Panc1 (cell line): Measurements from ENCODE around the gene NTM. TPM values are rescaled to one million over a fixed set of nuclear protein-coding genes. Genes with fewer than 3 reads are reported as not detected.

Experiments used
- ATAC-seq: fragments of 200-7000 bp; cut with Tn5 transposase; 2 replicates; pipeline ENCODE4 v1.9.1; 2020; ENCODE audit warnings: mild to moderate bottlenecking, moderate library complexity
- BruUV-seq: library from RNA; stranded (reverse); fragments of 400-500 nt; replicated peaks from 2 replicates; lab custom pipeline; 2021; lab: Mats Ljungman, UMichigan
- CTCF ChIA-PET: fragments of 300-600 bp; sonication (Branson Sonifier 250); formaldehyde crosslinking; loops from one replicate; lab custom pipeline; 2022; ENCODE audit warnings: antibody characterized with exemption; lab: Charles Lee
- POLR2A ChIA-PET: fragments of 300-600 bp; sonication (Branson Sonifier 250); formaldehyde crosslinking; loops from one replicate; lab custom pipeline; 2022; ENCODE audit warnings: antibody characterized with exemption; lab: Charles Lee
- DNase-seq: peaks from one replicate; pipeline ENCODE4 v3.0.0-alpha.2; 2010; ENCODE audit warnings: low read depth, low spot score
- H3K27ac ChIP-seq: 2 replicates; pipeline ENCODE4 v1.5.1; 2011; ENCODE audit warnings: mild to moderate bottlenecking, low read length, inconsistent platforms
- H3K27me3 ChIP-seq: fragments of 200-500 bp; sonication (Bioruptor generic); 2 replicates; pipeline ENCODE4 v1.6.0; 2014; ENCODE audit warnings: low read length, inconsistent platforms; ENCODE audit not compliant: control insufficient read depth, insufficient read depth
- H3K36me3 ChIP-seq: fragments of 200-500 bp; sonication (Bioruptor generic); 2 replicates; pipeline ENCODE4 v1.5.1; 2014; ENCODE audit warnings: inconsistent platforms, mild to moderate bottlenecking, low read length, moderate library complexity; ENCODE audit not compliant: control insufficient read depth, insufficient read depth
- H3K4me1 ChIP-seq: 2 replicates; pipeline ENCODE4 v1.5.1; 2011; ENCODE audit warnings: inconsistent platforms, mild to moderate bottlenecking, low read length, moderate library complexity; ENCODE audit not compliant: control insufficient read depth, insufficient read depth
- H3K4me3 ChIP-seq, 2 experiments: 2 replicates each; pipeline ENCODE4 v1.5.1; 2011 to 2012; ENCODE audit warnings: low read depth in 2 of 2, low read length in 2 of 2, mild to moderate bottlenecking in 2 of 2, inconsistent platforms in 1 of 2, moderate library complexity in 1 of 2
- H3K9me3 ChIP-seq: fragments of 200-500 bp; sonication (Bioruptor generic); 2 replicates; pipeline ENCODE4 v1.5.1; 2014; ENCODE audit warnings: low read depth, mild to moderate bottlenecking, inconsistent platforms, low read length, moderate library complexity; ENCODE audit not compliant: control insufficient read depth, insufficient read depth
- POLR2AphosphoS5 ChIP-seq: IDR thresholded peaks from 2 replicates; pipeline ENCODE4 v1.6.1; 2012; ENCODE audit warnings: mild to moderate bottlenecking, low read depth, low read length, moderate library complexity
- SIN3A ChIP-seq: IDR thresholded peaks from 2 replicates; pipeline ENCODE4 v1.6.1; 2012; ENCODE audit warnings: low read depth, mild to moderate bottlenecking, low read length, moderate library complexity, borderline replicate concordance; ENCODE audit not compliant: insufficient read depth
- TCF7L2 ChIP-seq: IDR thresholded peaks from 2 replicates; pipeline ENCODE4 v1.6.1; 2011; ENCODE audit warnings: mild to moderate bottlenecking, low read depth, low read length, inconsistent platforms
- in situ Hi-C: cut with HindIII; loops from 2 replicates; pipeline ENCODE4 v1.10.0; 2016; ENCODE audit warnings: low sequenced_read_pairs, low pct_unique_long_range_greater_than_20kb
- intact Hi-C: fragments of 100-400 bp; cut with micrococcal nuclease; formaldehyde crosslinking; loops from one replicate; pipeline ENCODE4 v1.10.0; 2022; ENCODE audit not compliant: unreplicated experiment
- total RNA-seq: library from RNA; stranded (reverse); gene quantifications from one replicate; pipeline ENCODE4 v1.2.1, GENCODE V29; 2021; ENCODE audit not compliant: unreplicated experiment
- TF ChIP-seq, protein P1 (sequence below): fragments of 450-650 bp; IDR thresholded peaks from 2 replicates; pipeline ENCODE4 v1.5.1; 2017; ENCODE audit warnings: mild to moderate bottlenecking
- TF ChIP-seq, protein P2 (sequence below), 2 experiments: IDR thresholded peaks; 2 replicates each; pipeline ENCODE4 v1.6.1; 2011 to 2012; ENCODE audit warnings: low read depth in 2 of 2, control low read depth in 1 of 2, low read length in 1 of 2, mild to moderate bottlenecking in 1 of 2, moderate library complexity in 1 of 2; ENCODE audit not compliant: insufficient read depth in 1 of 2

The NTM gene
- total RNA-seq, 1 experiment from 2014 or later = 0.10 TPM

DNA sequence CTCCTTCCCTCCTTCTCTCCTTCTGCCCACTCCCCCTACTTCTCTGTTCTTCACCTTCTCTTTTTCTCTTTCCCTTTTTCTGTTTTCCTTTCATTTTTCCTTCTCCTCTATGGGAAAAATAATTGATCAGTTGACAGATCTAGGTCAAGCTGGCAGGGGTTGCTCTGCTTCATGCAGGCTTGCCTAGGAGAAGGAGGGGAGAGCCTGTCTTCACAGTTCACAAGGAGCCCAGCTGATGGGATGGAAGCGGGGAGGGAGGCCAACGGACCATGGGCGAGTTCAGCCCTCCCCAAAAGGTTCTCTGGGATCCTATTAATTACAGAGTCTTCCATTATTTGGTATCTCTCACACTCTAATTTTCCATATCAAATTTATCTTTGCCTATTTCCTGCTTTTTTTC is 5.5 kb downstream of the NTM start:
- CTCF ChIA-PET = no interaction called here
- ATAC-seq = no peak
- BruUV-seq = no TSS peak
- in situ Hi-C loops = no loop called here
- TF ChIP-seq POLR2AphosphoS5 (no peak), TCF7L2 (no peak), SIN3A (no peak)
- TF ChIP-seq, protein P1, sequence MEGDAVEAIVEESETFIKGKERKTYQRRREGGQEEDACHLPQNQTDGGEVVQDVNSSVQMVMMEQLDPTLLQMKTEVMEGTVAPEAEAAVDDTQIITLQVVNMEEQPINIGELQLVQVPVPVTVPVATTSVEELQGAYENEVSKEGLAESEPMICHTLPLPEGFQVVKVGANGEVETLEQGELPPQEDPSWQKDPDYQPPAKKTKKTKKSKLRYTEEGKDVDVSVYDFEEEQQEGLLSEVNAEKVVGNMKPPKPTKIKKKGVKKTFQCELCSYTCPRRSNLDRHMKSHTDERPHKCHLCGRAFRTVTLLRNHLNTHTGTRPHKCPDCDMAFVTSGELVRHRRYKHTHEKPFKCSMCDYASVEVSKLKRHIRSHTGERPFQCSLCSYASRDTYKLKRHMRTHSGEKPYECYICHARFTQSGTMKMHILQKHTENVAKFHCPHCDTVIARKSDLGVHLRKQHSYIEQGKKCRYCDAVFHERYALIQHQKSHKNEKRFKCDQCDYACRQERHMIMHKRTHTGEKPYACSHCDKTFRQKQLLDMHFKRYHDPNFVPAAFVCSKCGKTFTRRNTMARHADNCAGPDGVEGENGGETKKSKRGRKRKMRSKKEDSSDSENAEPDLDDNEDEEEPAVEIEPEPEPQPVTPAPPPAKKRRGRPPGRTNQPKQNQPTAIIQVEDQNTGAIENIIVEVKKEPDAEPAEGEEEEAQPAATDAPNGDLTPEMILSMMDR = no peak
- TF ChIP-seq, protein P2, sequence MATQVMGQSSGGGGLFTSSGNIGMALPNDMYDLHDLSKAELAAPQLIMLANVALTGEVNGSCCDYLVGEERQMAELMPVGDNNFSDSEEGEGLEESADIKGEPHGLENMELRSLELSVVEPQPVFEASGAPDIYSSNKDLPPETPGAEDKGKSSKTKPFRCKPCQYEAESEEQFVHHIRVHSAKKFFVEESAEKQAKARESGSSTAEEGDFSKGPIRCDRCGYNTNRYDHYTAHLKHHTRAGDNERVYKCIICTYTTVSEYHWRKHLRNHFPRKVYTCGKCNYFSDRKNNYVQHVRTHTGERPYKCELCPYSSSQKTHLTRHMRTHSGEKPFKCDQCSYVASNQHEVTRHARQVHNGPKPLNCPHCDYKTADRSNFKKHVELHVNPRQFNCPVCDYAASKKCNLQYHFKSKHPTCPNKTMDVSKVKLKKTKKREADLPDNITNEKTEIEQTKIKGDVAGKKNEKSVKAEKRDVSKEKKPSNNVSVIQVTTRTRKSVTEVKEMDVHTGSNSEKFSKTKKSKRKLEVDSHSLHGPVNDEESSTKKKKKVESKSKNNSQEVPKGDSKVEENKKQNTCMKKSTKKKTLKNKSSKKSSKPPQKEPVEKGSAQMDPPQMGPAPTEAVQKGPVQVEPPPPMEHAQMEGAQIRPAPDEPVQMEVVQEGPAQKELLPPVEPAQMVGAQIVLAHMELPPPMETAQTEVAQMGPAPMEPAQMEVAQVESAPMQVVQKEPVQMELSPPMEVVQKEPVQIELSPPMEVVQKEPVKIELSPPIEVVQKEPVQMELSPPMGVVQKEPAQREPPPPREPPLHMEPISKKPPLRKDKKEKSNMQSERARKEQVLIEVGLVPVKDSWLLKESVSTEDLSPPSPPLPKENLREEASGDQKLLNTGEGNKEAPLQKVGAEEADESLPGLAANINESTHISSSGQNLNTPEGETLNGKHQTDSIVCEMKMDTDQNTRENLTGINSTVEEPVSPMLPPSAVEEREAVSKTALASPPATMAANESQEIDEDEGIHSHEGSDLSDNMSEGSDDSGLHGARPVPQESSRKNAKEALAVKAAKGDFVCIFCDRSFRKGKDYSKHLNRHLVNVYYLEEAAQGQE (IDR thresholded peaks at IDR 0.05; ENCODE audit: insufficient read depth in 1 of 2, low read depth in 2 of 2, low read length in 1 of 2) = no peak
- H3K4me1 ChIP-seq = no peaks in the 10 kb centered on the region; the same call in 1 of the 2 replicates
- no peak overlapping the region for H3K27ac ChIP-seq
- H3K9me3 ChIP-seq = no peaks in the 10 kb centered on the region
- no peaks in the 10 kb centered on the region for H3K36me3 ChIP-seq
- peaks cover 8% of the 10 kb centered on the region; the same call in 1 of the 2 replicates for H3K27me3 ChIP-seq
- H3K4me3 ChIP-seq = no peak overlapping the region
- POLR2A ChIA-PET = no interaction called here
- DNase-seq = no peak
- intact Hi-C loops = no loop called here

DNA sequence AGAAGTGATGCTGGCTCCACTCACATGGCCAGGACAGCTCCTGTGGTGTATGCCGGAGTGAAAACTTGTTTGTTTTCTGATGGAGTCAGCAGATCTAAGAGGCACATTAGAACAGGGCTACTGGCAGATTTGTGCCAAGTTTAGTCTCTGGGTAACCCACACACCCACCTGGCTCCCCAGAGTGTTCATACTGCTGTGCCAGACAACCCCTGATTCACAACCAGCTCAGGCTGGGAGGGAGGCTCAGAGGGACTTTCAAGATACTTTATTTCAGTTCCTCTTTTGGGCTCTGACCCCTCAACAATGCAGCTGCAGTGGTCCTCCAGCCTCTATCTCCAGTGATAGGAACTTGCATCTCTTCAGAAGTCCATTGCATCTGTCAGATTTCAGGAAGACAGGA is 8.5 kb downstream of the NTM start:
- H3K4me3 ChIP-seq = no peak overlapping the region
- DNase-seq = no peak
- 0 out of 2 replicates have a peak, but pooled peaks cover 4% of the 10 kb centered on the region for H3K27me3 ChIP-seq
- ChIA-PET CTCF (no interaction called here), POLR2A (no interaction called here)
- H3K27ac ChIP-seq = no peak overlapping the region
- H3K4me1 ChIP-seq = no peaks in the 10 kb centered on the region
- ATAC-seq = no peak; the same call in 1 of the 2 replicates
- TF ChIP-seq POLR2AphosphoS5 (no peak), TCF7L2 (no peak), SIN3A (no peak)
- TF ChIP-seq, protein P2 (IDR thresholded peaks at IDR 0.05; ENCODE audit: insufficient read depth in 1 of 2, low read depth in 2 of 2, low read length in 1 of 2) = no peak
- BruUV-seq = no TSS peak
- no peaks in the 10 kb centered on the region for H3K9me3 ChIP-seq
- in situ Hi-C loops = no loop called here
- no peaks in the 10 kb centered on the region for H3K36me3 ChIP-seq
- intact Hi-C loops = no loop called here
